Nephron progenitor cell (in vitro differentiated cells): ENCODE results near the gene EXOC4.

Source experiments
- DNase-seq: peaks from one replicate; pipeline ENCODE4 v3.0.0; 2021
- H3K27ac Mint-ChIP-seq: 2 replicates; pipeline ENCODE4 v1.8.0; 2021; ENCODE audit warnings: mild to moderate bottlenecking, moderate library complexity, mixed read lengths
- H3K27me3 Mint-ChIP-seq: 2 replicates; pipeline ENCODE4 v1.8.0; 2021; ENCODE audit warnings: mild to moderate bottlenecking, low read depth, mixed read lengths; ENCODE audit not compliant: poor library complexity
- H3K36me3 Mint-ChIP-seq: 2 replicates; pipeline ENCODE4 v1.8.0; 2021; ENCODE audit warnings: low read depth, mixed read lengths
- H3K4me1 Mint-ChIP-seq: 2 replicates; pipeline ENCODE4 v1.8.0; 2021; ENCODE audit warnings: mixed read lengths
- H3K4me3 Mint-ChIP-seq: 2 replicates; pipeline ENCODE4 v1.8.0; 2021; ENCODE audit warnings: mild to moderate bottlenecking, moderate library complexity, mixed read lengths
- H3K9me3 Mint-ChIP-seq: 2 replicates; pipeline ENCODE4 v1.8.0; 2021; ENCODE audit warnings: mild to moderate bottlenecking, moderate library complexity, mixed read lengths
- CTCF ChIP-seq: fragments of 200-600 bp; sonication (generic); IDR thresholded peaks from 2 replicates; pipeline ENCODE4 v1.5.0; 2021; ENCODE audit warnings: antibody characterized with exemption

Gene EXOC4

GRCh38 chr7:133702960-133703359, 450.1 kb downstream of the EXOC4 start:
- peaks cover 30% of the 10 kb centered on the region for H3K4me1 Mint-ChIP-seq
- DNase-seq = no peak
- no peak overlapping the region for H3K27ac Mint-ChIP-seq
- no peak for TF ChIP-seq CTCF
- H3K9me3 Mint-ChIP-seq = no peaks in the 10 kb centered on the region
- no peaks in the 10 kb centered on the region for H3K27me3 Mint-ChIP-seq
- no peak overlapping the region for H3K4me3 Mint-ChIP-seq
- no peaks in the 10 kb centered on the region for H3K36me3 Mint-ChIP-seq

GRCh38 chr7:133703547-133703946, 450.7 kb downstream of the EXOC4 start:
- no peaks in the 10 kb centered on the region for H3K9me3 Mint-ChIP-seq
- H3K27me3 Mint-ChIP-seq = no peaks in the 10 kb centered on the region
- TF ChIP-seq CTCF = no peak
- H3K4me3 Mint-ChIP-seq = no peak overlapping the region
- peaks cover 26% of the 10 kb centered on the region for H3K4me1 Mint-ChIP-seq
- DNase-seq = no peak
- H3K27ac Mint-ChIP-seq = no peak overlapping the region
- H3K36me3 Mint-ChIP-seq = no peaks in the 10 kb centered on the region

- no peak for TF ChIP-seq CTCF
- Mint-ChIP-seq H3K36me3 (no peaks in the 10 kb centered on the region), H3K4me1 (peaks cover 26% of the 10 kb centered on the region), H3K27me3 (no peaks in the 10 kb centered on the region), H3K4me3 (no peak overlapping the region), H3K9me3 (no peaks in the 10 kb centered on the region), H3K27ac (peak overlapping the region; percentile 6)
- no peak for DNase-seq
Measured at GRCh38 chr7:133704453-133704852, 451.6 kb downstream of the EXOC4 start.

- Mint-ChIP-seq H3K9me3 (no peaks in the 10 kb centered on the region), H3K36me3 (no peaks in the 10 kb centered on the region), H3K27ac (no peak overlapping the region), H3K4me3 (no peak overlapping the region), H3K4me1 (peaks cover 26% of the 10 kb centered on the region), H3K27me3 (no peaks in the 10 kb centered on the region)
- TF ChIP-seq CTCF = no peak
- no peak for DNase-seq
Measured at GRCh38 chr7:133705596-133705995, 452.7 kb downstream of the EXOC4 start.

GRCh38 chr7:133706016-133706415, 453.1 kb downstream of the EXOC4 start:
- Mint-ChIP-seq H3K36me3 (no peaks in the 10 kb centered on the region), H3K4me1 (peaks cover 26% of the 10 kb centered on the region), H3K27me3 (no peaks in the 10 kb centered on the region), H3K4me3 (no peak overlapping the region), H3K9me3 (no peaks in the 10 kb centered on the region), H3K27ac (no peak overlapping the region)
- DNase-seq = no peak
- no peak for TF ChIP-seq CTCF

- no peak overlapping the region for H3K4me3 Mint-ChIP-seq
- no peaks in the 10 kb centered on the region for H3K36me3 Mint-ChIP-seq
- no peaks in the 10 kb centered on the region for H3K9me3 Mint-ChIP-seq
- TF ChIP-seq CTCF = no peak
- peaks cover 3% of the 10 kb centered on the region for H3K27me3 Mint-ChIP-seq
- no peak overlapping the region for H3K27ac Mint-ChIP-seq
- DNase-seq = no peak
- peaks cover 7% of the 10 kb centered on the region for H3K4me1 Mint-ChIP-seq
Measured at GRCh38 chr7:133709036-133709880, 456.4 kb downstream of the EXOC4 start.
